Stimulated activated CD4-positive, alpha-beta T cell treated with anti-CD3 and anti-CD28 coated beads, Interleukin-1b, Interleukin-23, amount 100 ng/mL, for 48 hours (primary cell): ENCODE data around the gene TGM5.
"Not testable (repeated sequence)": the region's sequence is repeated elsewhere in the genome, so short reads cannot be mapped to it uniquely, and the experiment has no call there.

Experiments
- DNase-seq: peaks from one replicate; pipeline ENCODE4 v3.0.0-alpha.2; 2020

The TGM5 gene

GRCh38 chr15:43242616-43243015 is 24.1 kb downstream of the TGM5 start:
- no peak for DNase-seq

DNA sequence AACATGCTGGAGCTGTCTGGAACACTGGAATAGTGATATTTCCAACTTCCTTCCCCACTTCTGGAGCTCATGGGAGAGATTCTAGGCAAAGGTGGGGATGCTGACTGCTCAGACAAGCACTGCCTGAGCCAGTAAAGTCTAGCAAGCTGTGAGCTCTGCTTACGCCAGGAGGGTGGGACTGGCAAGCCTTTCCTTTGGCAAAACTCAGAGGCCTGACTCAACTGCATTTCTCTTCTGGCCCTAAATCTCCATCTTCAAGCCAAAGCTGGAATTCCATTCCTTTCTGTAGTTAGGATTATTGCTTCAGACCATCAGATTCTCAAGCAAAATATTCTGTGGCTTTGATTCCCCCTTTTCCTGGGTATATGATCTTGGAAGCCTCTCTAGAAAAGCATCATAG is 25.6 kb downstream of the TGM5 start:
- no peak for DNase-seq

DNA sequence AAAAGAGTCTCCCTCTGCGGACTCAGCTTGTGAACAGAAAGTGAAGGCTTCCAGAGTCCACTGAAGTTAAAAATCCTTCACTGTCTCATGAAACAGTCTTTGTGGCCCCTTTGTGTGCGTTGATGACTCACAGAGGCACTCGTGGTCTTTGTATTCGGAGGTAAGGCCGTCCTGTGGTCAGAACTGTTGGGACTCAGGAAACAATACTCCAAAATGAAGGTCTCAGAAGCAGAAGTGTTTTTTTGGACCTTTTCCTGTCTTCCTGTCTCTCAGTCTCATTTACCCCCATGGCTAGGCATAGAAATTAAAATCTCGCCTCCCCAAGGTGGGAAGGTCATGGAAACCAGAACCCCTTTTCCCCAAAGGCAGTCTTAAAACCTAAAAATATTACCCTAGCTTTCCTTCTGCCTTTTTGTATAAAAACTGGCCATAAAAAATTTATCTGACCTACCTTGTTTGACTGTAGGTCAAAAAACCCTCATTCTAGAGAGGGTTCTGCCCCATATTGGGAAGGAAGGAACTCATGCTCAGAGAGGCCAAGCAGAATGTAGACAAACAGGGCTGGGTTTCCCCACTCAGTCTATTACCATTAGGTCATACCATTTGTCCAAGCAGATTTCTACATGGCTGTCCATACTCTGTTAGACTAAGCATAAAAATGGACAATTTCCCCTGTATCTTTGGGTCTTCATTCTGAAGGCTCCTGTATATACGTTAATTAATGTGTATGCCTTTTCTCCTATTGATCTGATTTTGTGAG is 26.8 kb downstream of the TGM5 start:
- no peak for DNase-seq

- DNase-seq, result no peak
Measured at GRCh38 chr15:43238671-43239131, 28.0 kb downstream of the TGM5 start.

GRCh38 chr15:43237842-43238470 is 28.8 kb downstream of the TGM5 start:
- DNase-seq, result no peak

DNA sequence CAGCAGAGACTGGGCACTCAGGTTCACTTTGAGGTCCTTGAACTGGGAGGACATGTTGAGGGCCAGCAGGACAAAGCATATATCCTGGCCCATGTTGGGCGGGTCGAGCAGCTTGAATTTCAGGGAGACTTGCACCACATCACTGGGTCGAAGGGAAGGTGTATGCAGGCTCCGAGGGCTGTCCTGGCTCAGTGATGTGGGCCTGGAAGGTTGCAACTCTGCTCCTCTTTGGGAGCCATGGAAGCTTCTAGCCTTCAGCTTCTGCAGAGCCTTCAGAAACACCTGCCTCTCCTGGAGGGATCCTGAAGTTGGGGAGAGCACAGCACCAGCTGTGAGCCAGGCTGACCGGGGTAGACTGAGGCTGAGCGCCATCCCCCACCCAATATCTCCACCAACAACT is 31.2 kb downstream of the TGM5 start:
- no peak for DNase-seq

GRCh38 chr15:43232289-43232874 is 34.3 kb downstream of the TGM5 start:
- DNase-seq, result no peak

DNA sequence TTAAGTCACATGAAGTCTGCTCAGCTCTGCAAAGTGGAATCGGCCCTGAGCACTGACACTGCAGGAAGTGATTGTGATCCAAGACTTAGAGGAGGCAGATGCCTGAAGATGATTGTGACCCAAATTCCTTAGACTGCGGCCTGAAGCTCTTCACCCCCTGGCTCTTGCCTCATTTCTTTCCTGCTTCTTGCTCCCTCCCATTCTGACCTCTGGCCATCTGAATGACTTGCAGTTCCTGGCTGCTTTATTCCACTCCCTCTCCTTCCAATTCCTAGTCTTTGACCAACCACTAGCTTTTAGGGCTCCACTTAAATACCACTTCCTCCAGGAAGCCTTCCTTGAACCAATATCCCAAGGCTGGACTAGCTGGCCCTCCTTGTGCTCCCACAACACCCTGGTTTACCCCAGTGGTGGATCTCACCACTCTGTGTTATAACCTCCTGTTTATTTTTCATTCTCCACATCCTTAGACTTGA is 36.0 kb downstream of the TGM5 start:
- no peak for DNase-seq

- DNase-seq, result no peak
Measured at GRCh38 chr15:43229977-43230376, 36.8 kb downstream of the TGM5 start.

DNA sequence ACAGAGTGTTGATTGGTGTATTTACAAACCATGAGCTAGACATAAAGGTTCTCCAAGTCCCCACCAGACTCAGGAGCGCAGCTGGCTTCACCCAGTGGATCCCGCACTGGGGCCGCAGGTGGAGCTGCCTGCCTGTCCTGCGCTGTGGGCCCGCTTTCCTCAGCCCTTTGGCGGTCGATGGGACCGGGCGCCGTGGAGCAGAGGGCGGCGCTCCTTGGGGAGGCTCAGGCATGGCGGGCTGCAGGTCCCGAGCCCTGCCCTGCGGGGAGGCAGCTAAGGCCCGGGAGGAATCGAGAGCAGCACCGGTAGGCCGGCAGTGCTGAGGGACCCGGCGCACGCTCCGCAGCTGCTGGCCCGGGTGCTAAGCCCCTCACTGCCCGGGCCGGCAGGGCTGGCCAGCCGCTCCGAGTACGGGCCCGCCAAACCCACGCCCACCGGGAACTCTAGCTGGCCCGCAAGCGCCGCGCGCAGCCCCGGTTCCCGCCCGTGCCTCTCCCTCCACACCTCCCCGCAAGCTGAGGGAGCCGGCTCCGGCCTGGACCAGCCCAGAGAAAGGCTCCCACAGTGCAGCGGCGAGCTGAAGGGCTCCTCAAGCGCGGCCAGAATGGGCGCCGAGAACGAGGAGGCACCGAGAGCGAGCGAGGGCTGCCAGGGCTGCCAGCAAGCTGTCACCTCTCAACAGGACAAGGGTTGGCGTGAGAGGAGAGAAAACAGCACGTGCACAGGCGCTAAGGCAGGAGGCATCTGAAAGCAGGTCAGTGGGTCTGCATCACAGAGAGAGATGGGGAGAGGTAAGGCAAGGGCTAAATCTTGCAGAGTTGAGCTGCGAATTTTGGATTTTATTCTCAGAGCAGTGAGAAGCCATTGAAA is 40.1 kb downstream of the TGM5 start:
- DNase-seq, result no peak

- not testable (repeated sequence) for DNase-seq
Measured at GRCh38 chr15:43225950-43226255, 40.8 kb downstream of the TGM5 start.

- peak; percentile 46 for DNase-seq
Measured at GRCh38 chr15:43225201-43225949, 41.4 kb downstream of the TGM5 start.

GRCh38 chr15:43221422-43221821 is 45.3 kb downstream of the TGM5 start:
- no peak for DNase-seq

DNA sequence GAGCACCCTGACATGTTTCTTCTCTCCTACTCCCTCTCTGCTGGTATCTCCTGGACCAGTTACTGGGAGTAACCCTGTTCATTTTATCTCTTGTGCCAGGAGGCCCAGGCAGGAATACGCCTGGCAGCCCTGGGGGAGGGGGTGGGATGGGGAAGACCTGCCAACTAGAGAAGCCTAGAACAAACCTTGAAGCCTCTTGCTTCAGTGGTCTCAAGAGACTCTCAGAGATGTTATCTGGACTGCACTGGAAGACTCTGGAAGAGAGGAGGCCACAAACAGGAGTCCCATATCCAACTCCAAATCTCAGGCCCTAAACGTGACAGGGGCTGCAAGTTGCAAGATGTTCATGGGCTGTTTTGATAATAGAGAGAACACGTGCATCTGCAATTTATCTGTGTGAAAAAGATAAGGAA is 45.7 kb downstream of the TGM5 start, which contains the start of gene EPB42:
EPB42 (minus strand) TSS at position 28 of the 413 bp plus-strand sequence. CDS start 193 bp downstream, outside the sequence.
- DNase-seq, result no peak

GRCh38 chr15:43219929-43220928 is 46.5 kb downstream of the TGM5 start:
- no peak for DNase-seq

DNA sequence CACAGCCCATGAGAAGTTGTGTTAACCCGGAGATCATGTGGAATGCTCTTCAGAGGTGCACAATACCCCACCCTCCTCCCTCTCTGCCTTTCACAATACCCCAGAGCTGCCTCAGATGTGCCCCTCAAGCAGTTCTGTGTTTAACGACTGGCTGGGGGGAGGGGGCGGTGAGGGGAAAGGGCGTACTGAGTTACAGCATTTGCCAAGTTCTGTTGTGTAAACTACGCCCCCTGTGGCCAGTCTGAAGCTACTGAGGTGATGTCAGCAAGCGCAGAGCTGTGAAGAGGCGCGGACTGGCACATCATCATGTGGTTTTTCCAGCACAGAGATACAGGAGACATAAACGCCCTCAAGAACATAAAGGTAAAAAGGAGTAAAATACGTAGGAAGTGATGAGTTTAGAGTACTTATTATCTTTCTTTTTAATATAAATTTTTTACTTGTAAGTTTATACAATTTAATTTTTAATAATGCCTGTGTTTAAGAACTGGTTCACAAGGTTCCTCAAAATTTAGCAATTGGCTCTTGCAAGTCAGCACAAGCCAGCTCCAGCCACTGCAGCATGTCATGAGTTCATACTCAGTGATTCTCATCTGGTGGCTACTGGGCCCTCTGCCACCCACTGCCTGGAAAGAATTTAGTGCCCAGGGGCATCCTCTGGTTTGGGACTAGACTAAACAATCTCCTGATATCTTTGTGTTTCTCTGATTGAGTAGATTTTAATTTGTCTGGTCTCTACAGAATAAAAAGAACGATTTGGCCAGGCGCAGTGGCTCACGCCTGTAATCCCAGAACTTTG is 47.6 kb downstream of the TGM5 start:
- DNase-seq, result peak; percentile 10

DNA sequence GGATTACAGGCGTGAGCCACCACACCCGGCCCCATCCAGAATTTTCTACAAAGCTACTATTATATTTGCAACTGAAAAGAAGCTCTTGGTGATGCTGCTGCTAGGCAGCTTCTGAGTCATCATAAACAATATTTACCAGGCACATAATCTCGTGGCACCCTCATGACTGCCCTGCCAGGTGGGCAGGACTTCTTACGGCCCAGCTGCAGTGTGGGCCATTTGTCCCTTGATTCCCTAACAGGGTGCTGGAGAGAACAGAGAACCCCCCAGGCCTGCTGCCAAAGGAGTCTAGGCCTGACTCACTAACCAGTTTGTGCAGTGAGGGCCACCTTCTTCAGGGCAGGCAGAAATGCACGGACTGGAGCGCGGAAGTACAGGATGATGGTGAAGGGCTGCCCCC is 50.8 kb downstream of the TGM5 start:
- no peak for DNase-seq

- no peak for DNase-seq
Measured at GRCh38 chr15:43214592-43215295, 52.0 kb downstream of the TGM5 start.

GRCh38 chr15:43214169-43214568 is 52.6 kb downstream of the TGM5 start:
- no peak for DNase-seq
